Skeletal muscle cell (primary cell): ENCODE data around the gene ZNF524.

ENCODE experiments used
- DNase-seq: peaks from one replicate; pipeline ENCODE4 v3.0.0-alpha.2; 2010; ENCODE audit warnings: low read depth
- H3K4me3 ChIP-seq: 2 replicates; pipeline ENCODE4 v1.5.1; 2011; ENCODE audit warnings: low read depth, mild to moderate bottlenecking, control low read depth, low read length, moderate library complexity

Gene ZNF524

DNA sequence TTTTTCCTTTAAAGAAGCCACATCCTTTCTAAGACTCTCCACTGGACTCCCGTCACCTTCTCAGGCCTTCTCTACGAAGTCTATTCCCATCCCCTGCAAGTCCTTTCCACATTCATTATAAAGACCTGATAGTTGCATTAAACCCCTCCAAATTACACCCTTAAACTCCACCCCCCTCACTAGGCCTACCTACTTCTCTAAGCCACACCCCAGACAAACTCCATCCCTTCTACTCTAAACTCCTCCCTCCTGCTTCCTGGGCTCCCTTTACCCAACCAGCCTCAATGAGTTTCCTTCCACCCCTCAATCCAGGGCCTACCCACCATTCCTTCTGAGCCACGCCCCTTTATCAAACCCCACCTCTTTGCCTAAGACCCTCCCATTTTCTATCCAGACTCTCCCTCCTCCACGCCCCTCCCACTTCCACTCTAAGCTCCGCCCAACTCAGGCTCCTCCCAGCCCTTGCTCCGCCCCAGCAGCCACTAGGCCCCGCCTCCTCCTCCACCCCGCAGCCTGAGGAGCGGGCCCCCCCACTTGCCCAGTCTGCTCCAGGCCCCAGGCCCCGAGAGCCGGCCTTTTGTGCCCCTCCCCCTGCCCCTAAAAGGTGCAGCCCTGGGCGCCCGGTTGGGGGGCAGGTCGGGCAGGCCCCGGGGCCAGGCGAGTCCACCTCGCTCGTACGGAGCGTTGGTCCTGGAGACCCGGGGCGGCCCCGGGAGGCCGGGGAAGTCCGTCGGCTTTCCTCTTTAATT, 1.2 kb upstream of the ZNF524 start:
- peak; percentile 79 for DNase-seq

DNA sequence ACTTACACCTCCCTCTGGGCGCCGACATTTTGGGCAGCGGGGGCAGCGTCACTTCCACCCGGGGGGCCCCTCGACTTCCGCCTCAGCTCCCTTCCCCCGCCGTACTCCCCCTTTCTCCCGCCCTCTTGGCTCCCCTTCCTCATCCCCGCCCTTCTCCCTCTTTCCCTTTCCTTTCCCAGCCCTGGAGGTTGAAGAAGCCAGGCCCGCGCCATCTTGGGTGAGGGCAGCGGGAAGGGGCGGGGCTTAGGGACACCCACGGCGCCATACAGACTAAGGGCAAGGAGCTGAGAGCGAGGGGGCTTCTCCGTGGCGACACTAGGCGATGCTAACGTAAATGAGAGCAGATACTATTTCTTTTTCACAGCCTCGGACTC, 633 bp upstream of the ZNF524 start, which contains the start of gene FIZ1:
Gene FIZ1, minus strand, starts transcription at position 50 of the 374 bp plus-strand sequence. CDS start 1,652 bp downstream, outside the sequence.
- peak within 1 kb of the TSS; percentile 82 for H3K4me3 ChIP-seq
- DNase-seq = peak; percentile 97

More for the DNA sequence above, 1.2 kb upstream of the ZNF524 start:
- peak overlapping the region; percentile 82 for H3K4me3 ChIP-seq

DNA sequence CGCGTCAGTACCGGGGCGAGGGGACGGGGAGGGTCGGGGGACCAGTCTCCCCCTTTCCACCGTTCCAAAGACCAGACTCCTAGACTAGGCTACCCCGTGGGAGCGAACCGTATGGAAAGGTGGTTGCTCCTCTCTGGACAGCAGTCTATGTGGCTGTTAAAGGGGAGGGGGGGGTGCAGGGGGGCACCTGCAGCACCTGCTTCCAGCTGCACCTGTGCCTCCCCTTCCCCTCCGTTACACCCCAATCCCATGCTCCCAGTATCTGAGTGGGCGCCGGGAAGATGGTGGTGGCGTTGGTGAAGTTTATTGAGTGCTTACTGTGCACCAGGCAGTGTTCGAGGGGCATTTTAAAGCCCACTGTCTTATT, 557 bp downstream of the ZNF524 start:
- no peak for DNase-seq

DNA sequence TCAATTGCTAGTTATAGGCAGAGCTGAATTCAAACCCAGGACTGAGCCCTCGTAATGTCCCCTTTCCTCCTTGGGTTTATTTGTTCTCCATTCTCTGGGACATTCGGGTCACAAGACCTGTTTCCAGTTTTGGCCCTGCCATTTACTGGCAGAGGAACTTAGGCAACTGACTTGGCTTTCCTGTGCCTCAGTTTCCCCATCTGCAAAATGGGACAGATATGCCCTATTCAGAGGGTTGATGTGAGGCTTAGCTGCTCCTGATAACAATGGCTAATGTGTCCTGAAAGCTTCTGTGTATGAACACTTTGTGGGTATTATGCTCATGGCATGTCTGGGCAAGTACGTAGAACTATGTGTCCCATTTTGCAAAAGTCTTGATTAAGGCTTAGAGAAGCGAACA, 996 bp downstream of the ZNF524 start:
- DNase-seq = no peak
- peak overlapping the region; percentile 82 for H3K4me3 ChIP-seq

More for the DNA sequence above, 557 bp downstream of the ZNF524 start:
- peak overlapping the region; percentile 82 for H3K4me3 ChIP-seq

DNA sequence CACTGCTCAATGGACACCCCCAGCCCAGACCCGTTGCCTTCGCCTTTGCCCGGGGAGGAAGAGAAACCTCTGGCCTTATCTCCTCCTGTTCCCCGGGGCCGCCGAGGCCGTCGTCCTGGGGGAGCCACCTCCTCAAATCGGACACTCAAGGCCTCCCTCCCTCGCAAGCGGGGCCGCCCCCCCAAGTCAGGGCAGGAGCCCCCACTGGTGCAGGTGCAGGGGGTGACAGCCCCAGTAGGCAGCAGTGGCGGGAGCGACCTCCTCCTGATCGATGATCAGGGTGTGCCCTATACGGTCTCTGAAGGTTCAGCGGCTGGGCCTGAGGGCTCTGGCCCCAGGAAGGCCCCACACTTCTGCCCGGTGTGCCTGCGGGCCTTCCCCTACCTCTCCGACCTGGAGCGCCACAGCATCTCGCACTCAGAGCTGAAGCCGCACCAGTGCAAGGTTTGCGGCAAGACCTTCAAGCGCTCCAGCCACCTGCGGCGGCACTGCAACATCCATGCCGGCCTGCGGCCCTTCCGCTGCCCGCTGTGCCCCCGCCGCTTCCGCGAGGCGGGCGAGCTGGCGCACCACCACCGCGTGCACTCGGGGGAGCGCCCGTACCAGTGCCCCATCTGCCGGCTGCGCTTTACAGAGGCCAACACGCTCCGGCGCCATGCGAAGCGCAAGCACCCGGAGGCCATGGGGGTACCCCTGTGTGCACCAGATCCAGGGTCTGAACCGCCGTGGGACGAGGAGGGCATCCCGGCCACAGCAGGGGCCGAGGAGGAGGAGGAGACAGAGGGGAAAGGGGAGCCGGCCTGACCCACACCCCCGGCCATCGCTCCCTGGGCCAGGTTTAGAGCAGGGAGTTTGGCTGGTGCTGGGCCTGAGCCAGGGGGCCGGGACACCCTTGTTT, 2.3 kb downstream of the ZNF524 start:
- H3K4me3 ChIP-seq = no peak overlapping the region
- no peak for DNase-seq

DNA sequence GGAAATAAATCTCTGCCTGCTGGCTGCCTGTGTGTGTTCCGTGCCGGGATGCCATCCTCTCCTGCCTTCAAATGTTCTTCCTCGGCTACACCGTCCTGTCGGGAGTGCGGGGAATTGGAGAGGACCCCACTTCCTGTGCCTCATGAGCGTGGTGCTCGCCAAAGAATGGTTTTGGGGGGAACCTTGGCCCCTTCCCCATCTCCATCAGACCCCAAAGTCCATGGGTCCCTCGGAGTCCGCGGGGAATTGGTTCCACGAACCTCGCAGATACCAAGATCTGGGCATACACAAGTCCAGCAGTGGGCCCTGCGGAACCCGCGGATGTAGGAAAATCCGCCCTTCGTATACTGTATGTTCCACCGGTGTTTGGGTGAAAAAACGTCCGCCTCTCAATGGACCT, 3.0 kb downstream of the ZNF524 start:
- DNase-seq = no peak
- H3K4me3 ChIP-seq = no peak overlapping the region

DNA sequence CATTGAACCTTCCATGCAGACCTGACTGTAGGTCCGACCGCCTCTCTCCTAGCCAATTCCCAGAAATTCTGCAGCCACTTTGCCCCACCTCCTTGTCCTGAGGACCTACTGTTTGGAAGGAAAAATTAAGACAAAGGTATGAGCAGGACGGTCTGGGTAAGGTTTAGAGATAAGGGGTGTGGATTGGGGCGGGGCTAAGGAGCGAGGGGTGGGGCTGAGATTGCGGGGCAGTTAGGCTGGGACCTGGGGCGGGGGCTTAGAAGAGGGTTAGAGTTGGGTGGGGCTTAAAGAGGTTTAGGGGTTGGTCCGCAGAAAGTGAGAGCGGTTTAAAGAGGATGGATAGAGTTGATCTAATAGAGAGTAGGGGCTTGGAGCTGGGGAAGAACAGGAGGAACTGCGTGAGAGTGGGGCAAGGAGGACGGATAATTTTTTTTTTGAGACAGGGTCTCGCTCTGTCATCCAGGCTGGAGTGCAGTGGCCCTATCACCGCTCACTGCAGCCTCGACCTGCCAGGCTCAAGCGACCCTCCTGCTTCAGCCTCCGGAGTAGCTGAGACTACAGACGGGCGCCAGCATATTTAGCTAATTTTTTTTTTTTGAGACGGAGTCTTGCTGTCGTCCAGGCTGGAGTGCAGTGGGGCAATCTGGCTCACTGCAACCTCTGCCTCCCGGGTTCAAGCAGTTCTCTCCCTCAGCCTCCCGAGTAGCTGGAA, 3.6 kb downstream of the ZNF524 start:
- no peak overlapping the region for H3K4me3 ChIP-seq

DNA sequence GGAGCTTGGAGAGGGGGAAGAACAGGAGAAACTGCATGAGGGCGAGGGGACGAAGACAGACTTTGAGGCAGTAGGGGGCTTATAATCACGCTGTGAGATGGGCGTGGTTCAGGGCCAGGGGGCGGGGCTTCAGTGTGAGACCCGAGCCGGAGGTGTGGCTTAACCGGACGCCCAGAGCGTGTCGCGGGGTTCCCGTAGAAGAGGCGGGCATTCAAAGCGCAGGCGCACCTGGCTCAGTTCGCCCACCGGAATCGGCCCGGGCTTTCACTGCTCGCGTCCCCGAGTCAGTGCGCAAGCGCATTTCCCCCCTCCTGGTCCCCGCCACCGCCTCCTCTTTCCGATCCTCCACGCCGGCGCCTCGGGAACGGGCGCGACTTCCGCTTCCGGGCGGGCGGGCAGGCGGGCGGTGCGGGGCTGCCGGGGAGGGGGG, 5.1 kb downstream of the ZNF524 start:
- H3K4me3 ChIP-seq = peak overlapping the region; percentile 95
- DNase-seq = peak; percentile 88

More for the DNA sequence above, 3.6 kb downstream of the ZNF524 start:
- DNase-seq = no peak

DNA sequence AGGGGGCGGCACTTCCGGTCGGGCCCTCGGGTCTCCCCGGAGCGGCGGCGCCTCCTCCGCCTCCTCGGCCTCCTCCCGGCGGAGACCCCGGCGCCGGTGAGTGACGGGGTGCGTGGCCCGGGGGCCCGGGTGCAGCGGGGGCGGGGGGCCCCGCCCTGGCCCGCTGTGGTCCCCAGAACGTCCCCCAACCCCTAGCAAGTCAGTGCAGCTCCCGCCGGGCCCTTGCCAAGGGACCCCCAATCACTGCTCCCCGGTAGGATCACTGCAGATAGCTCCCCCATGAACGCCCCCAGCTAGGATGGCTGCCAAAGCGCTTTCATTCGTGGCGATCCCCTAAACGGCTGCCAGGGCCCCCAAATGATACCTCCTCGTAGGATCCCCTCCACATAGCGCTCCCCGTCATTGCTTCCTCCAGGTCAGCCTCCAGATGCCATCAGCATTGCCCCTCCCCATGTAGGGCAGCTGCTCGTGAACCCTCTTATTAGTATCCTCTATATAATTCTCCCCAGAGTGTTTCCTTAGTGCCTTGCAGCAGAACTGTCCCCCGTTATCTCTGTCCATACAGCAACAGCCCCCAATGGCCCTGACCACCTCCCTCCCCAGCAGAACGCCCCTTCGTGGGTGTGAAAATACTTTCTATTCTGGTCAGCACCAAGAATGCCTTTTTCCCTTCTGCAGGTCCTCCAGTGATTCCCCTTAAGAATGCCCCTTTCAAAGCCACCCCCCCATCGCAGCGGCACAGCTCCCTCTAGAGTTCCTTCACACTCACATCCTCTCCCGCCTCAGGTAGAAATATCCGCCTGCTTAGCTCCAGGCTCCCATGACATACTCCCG, 5.8 kb downstream of the ZNF524 start, which contains the start of gene ZNF865:
Gene ZNF865, plus strand, starts transcription at position 11 of the 834 bp plus-strand sequence. CDS start 7,972 bp downstream, outside the sequence.
- peak within 1 kb of the TSS; percentile 95 for H3K4me3 ChIP-seq
- DNase-seq = peak; percentile 61

DNA sequence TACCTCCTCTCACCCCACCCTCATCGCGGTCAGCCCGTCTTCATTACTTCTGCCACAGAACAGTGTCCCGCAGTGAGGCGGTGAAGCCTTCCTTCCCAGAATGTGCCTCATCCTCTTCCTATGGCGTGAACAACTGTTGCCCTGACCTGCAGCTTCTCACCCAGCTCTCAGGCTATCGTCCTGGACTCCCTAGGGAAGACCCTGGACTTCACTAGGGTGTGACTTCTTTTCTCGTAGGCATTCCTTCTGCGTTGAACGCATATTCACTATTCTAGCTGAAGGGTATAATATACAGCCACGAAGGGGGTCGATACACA, 6.3 kb downstream of the ZNF524 start:
- DNase-seq = no peak
- H3K4me3 ChIP-seq = peak overlapping the region; percentile 95

DNA sequence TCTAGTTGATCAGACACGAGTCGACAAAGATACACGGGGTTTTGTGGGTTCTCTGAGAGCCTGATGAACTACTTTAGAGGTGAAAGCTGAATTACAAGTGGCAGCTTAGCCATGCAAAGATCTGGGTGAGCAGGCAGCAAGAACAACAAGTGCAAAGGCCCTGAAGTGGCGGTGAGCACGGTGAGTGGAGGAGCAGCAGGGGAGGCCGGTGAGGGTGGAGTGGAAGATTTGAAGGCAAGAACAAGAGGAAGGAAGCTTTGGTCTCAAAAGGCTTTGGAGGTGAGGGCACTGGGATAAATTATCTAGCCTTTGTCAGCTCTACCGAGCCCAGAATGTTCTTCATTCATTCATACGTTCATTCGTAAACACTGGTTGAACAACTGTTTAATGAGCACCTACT, 6.7 kb downstream of the ZNF524 start:
- no peak for DNase-seq
- peak overlapping the region; percentile 95 for H3K4me3 ChIP-seq

DNA sequence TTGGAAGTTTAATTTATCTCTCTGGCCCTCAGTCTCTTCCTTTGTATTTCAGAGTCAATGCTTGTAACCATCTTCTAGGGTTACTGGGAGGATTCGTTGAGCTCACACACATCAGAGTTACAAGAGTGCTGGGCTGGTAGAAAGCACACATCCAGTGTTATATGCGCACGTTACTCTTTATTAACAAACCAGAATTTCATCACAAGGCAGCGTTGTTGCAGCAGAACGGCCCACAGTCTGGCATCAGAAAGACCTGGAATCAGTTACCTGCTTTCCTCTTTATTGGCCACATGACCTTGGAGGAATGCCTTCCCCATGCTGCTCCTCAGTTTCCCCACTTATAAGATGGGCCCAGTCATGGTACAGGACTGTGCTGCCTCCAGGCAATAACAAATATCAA, 9.2 kb downstream of the ZNF524 start:
- no peak overlapping the region for H3K4me3 ChIP-seq
- DNase-seq = no peak

DNA sequence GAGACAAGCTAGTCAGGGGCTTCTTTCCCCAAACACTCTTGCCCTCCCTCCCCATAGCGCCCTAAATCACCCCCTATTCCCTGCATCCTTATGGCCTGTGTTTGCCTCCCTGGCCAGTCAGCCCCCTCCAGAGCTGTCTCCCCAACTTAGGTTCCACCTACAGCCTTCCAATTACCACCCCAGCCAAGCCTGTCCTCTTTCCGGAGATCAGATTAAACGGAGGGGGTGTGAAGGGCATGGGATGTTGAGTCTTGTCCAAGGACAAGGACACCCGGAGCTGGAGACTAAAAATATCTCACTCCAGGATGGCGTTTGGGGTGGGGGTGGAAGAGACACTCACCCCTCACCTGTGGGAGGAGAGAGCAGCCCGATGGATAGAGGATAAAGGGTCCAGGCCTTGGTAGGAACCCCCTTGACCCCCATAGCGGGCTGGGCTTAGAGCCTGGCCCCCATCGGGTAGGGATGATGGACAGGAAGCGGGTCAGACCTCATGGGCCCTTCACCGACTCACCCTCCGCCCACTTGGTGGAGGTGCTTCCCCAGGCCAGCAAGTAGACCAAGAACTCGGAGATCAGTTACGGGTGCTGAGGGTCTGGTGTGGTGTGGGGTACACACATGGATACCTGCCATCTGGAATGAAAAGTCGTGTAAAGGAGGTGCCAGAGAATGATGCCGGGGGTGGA, 11.4 kb downstream of the ZNF524 start:
- DNase-seq = no peak
- no peak overlapping the region for H3K4me3 ChIP-seq

DNA sequence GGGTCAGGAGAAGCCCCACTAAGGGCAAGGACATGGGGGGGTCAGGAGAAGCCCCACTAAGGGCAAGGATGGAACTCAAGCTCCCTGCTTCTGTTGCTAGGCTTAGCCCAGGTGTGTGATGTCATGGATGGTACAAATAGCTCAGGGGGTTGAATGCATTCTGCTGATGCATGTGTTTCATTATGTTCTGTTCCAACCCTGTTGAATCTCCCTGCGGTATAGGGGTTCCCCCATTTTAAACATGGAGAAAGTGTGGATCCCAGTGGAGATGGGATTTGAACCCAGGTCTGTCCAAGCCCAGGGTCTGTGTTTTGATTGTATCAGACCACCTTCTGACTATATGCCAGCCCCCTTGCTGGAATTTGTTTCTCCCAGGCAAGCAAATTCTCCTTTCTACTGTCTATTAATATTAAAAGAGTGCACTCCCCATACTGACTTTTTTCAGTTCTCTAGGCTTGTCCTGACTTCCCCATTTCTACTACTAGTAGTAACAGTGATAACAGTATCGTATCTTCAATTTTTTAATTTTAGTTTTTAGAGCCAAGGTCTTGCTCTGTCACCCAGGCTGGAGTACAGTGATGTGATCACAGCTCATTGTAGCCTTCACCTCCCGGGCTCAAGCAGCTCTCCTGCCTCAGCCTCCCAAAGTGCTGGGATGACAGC, 12.0 kb downstream of the ZNF524 start:
- no peak overlapping the region for H3K4me3 ChIP-seq
- no peak for DNase-seq

DNA sequence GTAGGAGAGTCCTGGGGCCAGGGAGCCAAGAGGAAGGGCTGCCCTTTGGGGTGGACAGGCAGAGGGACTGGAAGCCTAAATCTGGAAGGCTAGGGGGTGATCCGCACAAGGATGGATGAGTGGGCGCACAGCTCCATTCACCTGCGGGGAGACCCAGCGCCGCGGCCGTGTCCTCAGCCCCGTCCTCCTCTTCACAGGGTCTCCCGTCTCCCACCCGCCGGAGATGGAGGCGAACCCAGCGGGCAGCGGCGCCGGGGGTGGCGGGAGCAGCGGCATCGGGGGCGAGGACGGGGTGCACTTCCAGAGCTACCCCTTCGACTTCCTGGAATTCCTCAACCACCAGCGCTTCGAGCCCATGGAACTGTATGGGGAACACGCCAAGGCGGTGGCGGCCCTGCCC, 13.3 kb downstream of the ZNF524 start:
- DNase-seq = no peak
- no peak overlapping the region for H3K4me3 ChIP-seq

DNA sequence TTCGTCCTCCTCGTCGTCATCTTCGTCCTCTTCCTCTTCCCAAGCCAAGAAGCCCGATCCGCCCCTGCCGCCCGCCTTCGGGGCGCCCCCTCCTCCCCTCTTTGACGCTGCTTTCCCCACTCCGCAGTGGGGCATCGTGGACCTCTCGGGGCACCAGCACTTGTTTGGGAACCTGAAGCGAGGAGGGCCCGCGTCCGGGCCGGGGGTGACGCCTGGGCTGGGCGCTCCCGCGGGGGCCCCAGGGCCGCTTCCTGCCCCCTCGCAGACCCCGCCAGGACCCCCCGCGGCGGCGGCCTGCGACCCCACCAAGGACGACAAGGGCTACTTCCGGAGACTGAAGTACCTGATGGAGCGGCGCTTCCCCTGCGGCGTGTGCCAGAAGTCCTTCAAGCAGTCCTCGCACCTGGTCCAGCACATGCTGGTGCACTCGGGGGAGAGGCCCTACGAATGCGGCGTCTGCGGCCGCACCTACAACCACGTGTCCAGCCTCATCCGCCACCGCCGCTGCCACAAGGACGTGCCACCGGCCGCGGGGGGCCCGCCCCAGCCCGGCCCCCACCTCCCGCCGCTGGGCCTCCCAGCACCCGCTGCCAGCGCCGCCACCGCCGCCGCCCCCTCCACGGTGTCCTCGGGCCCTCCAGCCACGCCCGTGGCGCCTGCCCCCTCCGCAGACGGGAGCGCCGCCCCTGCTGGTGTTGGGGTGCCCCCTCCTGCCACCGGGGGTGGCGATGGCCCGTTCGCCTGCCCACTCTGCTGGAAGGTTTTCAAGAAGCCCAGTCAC, 14.0 kb downstream of the ZNF524 start:
- no peak for DNase-seq
- no peak overlapping the region for H3K4me3 ChIP-seq
